SK-N-MC (cell line): Measurements from ENCODE around the gene TDP2.

Experiments
- DNase-seq: peaks from one replicate; pipeline ENCODE4 v3.0.0-alpha.2; 2011; ENCODE audit warnings: low read depth, low spot score
- H3K27ac ChIP-seq: fragments of 200-600 bp; sonication (generic); 2 replicates; pipeline ENCODE4 v1.5.1; 2016; ENCODE audit warnings: mixed run types
- H3K36me3 ChIP-seq: fragments of 200-600 bp; sonication (generic); 2 replicates; pipeline ENCODE4 v1.6.1; 2017; ENCODE audit warnings: antibody characterized with exemption, low read length, mixed read lengths; ENCODE audit not compliant: insufficient read depth
- H3K4me3 ChIP-seq: fragments of 200-600 bp; sonication (generic); 2 replicates; pipeline ENCODE4 v1.5.1; 2016
- H3K9ac ChIP-seq: fragments of 200-600 bp; sonication (generic); 2 replicates; pipeline ENCODE4 v1.8.0; 2017; ENCODE audit warnings: mixed run types, mixed read lengths; ENCODE audit not compliant: insufficient read length
- H3K9me3 ChIP-seq: fragments of 200-600 bp; sonication (generic); 2 replicates; pipeline ENCODE4 v1.6.1; 2017; ENCODE audit warnings: low read depth, mild to moderate bottlenecking, antibody characterized with exemption, low read length, moderate library complexity, mixed read lengths
- EZH2 ChIP-seq: fragments of 200-600 bp; sonication (generic); IDR thresholded peaks from one replicate; pipeline ENCODE4 v1.6.1; 2017; ENCODE audit warnings: antibody characterized with exemption
- FOXP2 ChIP-seq: optimal IDR thresholded peaks from 2 replicates; pipeline ENCODE3; 2011; ENCODE audit warnings: mild to moderate bottlenecking, moderate library complexity; ENCODE audit not compliant: insufficient read depth; ENCODE audit errors: extremely low read length, control extremely low read depth
- POLR2AphosphoS5 ChIP-seq: IDR thresholded peaks from 2 replicates; pipeline ENCODE4 v1.6.1; 2012; ENCODE audit warnings: mild to moderate bottlenecking, low read depth, low read length, borderline replicate concordance

The TDP2 gene

DNA sequence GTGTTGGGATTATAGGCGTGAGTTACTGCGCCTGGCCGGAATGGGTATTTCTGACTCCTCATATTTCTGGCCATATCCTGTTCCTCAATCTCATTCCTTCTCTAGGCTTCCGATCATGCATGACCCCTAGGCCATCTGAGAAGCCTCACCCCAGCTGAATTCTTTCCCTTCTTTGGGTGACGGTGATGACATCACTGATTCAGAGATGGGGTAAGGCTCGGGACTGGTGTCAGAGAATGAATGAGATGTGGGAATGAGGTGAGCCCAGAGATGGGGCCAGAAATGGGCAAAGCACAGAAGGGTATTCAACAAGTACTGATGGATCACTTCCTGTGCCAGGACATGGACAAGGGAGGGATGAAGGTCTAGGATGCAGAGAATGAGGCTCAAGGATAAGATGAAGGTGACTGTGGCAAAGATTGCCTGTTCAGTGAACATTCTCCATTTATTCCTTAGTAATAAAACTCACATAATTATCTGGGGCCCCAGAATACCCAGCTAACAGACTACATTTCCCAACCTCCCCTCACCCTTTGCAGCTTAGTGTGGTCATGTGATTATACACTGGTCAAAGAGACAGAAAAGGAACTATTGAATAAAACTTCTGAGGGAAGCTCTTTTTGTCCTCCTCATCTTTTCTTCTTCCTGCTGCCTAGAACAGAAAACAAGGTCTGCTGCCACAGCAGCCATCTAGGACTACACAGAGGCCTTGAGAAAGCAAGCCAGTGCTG lies 60.3 kb downstream of the TDP2 start:
- Histone ChIP-seq H3K9me3 (no peaks in the 10 kb centered on the region), H3K27ac (no peak overlapping the region), H3K36me3 (no peaks in the 10 kb centered on the region), H3K9ac (no peak overlapping the region), H3K4me3 (no peak overlapping the region)
- TF ChIP-seq EZH2 (no peak), FOXP2 (no peak), POLR2AphosphoS5 (no peak)
- DNase-seq: no peak

DNA sequence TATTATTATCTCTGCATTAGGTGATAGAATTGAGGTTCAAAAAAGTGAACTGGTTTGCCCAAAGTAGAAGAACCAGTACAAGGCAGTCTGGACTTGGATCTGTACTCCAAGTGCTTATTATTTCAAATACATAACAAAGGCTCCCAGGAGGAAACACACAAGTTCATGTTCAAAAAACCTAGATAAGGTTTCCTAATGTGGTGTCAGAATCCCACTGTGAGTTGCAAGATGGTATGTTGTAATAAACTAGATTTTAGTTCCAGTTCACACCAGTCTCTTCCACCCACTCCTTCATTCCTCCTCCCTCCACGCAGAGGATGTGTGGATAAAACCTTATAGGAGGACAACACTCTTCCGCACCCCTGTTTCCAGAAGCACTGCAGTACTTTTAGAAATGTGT lies 63.5 kb downstream of the TDP2 start:
- Histone ChIP-seq H3K9ac (no peak overlapping the region), H3K36me3 (no peaks in the 10 kb centered on the region), H3K27ac (no peak overlapping the region), H3K4me3 (no peak overlapping the region), H3K9me3 (no peaks in the 10 kb centered on the region)
- DNase-seq: no peak
- TF ChIP-seq POLR2AphosphoS5: no peak
- TF ChIP-seq EZH2: no peak
- no peak for TF ChIP-seq FOXP2

DNA sequence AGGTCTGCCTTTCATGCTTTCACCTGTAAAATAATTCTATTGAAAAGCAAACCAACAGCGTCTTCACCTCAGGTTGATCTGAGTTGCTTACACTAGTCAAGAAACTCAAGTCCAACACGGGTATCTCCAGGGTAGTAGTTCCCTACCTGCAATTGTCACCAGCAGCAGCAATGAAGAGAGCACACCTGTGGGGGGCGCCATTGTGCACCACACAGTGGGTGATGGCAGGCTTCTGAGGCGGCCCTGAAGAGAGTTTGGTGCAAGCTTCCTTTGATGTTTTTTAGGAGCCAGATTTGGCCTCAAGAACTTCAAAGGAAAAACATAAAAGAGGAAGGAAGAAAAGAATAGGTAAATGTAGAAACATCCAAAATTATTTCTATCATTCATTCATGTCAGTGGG lies 65.8 kb downstream of the TDP2 start:
- H3K4me3 ChIP-seq: no peak overlapping the region
- no peak for TF ChIP-seq POLR2AphosphoS5
- DNase-seq: no peak

More for the DNA sequence above, 65.8 kb downstream of the TDP2 start:
- Histone ChIP-seq H3K27ac (no peak overlapping the region), H3K36me3 (no peaks in the 10 kb centered on the region), H3K9me3 (no peaks in the 10 kb centered on the region), H3K9ac (no peak overlapping the region)
